HG02870 (cell line): ENCODE results near the gene ATP6V1B1.
"Not testable (repeated sequence)": the region's sequence is repeated elsewhere in the genome, so short reads cannot be mapped to it uniquely, and the experiment has no call there.

Source experiments
- ATAC-seq: cut with Tn5 transposase; IDR thresholded peaks from one replicate; pipeline ENCODE4 v1.9.1; 2021; ENCODE audit warnings: mild to moderate bottlenecking, moderate library complexity; ENCODE audit not compliant: unreplicated experiment

Gene ATP6V1B1

GRCh38 chr2:71004857-71005256, 69.2 kb downstream of the ATP6V1B1 start:
- no peak for ATAC-seq

- ATAC-seq = no peak
These were observed 69.8 kb downstream of the ATP6V1B1 start for GRCh38 chr2:71005271-71006202.

GRCh38 chr2:71006323-71006722, 70.6 kb downstream of the ATP6V1B1 start:
- no peak for ATAC-seq

- no peak for ATAC-seq
These were observed 71.5 kb downstream of the ATP6V1B1 start for GRCh38 chr2:71006955-71007799.

GRCh38 chr2:71008342-71008741, 72.6 kb downstream of the ATP6V1B1 start:
- no peak for ATAC-seq

GRCh38 chr2:71011786-71012185, 76.1 kb downstream of the ATP6V1B1 start:
- not testable (repeated sequence) for ATAC-seq
